Progenitor cell of endocrine pancreas (in vitro differentiated cells): ENCODE results near the gene BLVRB. TPM values are rescaled to one million over a fixed set of nuclear protein-coding genes. Genes with fewer than 3 reads are reported as not detected.
"Not testable (repeated sequence)": the region's sequence is repeated elsewhere in the genome, so short reads cannot be mapped to it uniquely, and the experiment has no call there.

Experiments used
- DNase-seq: peaks from one replicate; pipeline ENCODE4 v3.0.0; 2021; ENCODE audit warnings: low spot score; ENCODE audit not compliant: unreplicated experiment
- H3K27ac Mint-ChIP-seq: 2 replicates; pipeline ENCODE4 v1.8.0; 2021; ENCODE audit warnings: mild to moderate bottlenecking, moderate library complexity, mixed read lengths
- H3K27me3 Mint-ChIP-seq: 2 replicates; pipeline ENCODE4 v1.8.0; 2021; ENCODE audit warnings: mixed read lengths
- H3K36me3 Mint-ChIP-seq: 2 replicates; pipeline ENCODE4 v1.8.0; 2022; ENCODE audit warnings: mixed read lengths; ENCODE audit not compliant: insufficient read depth
- H3K4me1 Mint-ChIP-seq: 2 replicates; pipeline ENCODE4 v1.8.0; 2021; ENCODE audit warnings: low read depth, mixed read lengths
- H3K4me3 Mint-ChIP-seq: 2 replicates; pipeline ENCODE4 v1.8.0; 2021; ENCODE audit warnings: low read depth, mild to moderate bottlenecking, moderate library complexity, mixed read lengths
- H3K9me3 Mint-ChIP-seq: 2 replicates; pipeline ENCODE4 v1.8.0; 2021; ENCODE audit warnings: low read depth, mixed read lengths
- total RNA-seq: library from RNA; stranded (reverse); gene quantifications from 2 replicates; pipeline ENCODE4 v1.2.1, GENCODE V29; 2021
- TF ChIP-seq, protein P1 (sequence below): fragments of 200-600 bp; sonication (generic); IDR thresholded peaks from one replicate; pipeline ENCODE4 v1.5.0; 2021; ENCODE audit warnings: antibody characterized with exemption, mild to moderate bottlenecking; ENCODE audit not compliant: unreplicated experiment

Gene BLVRB
- total RNA-seq, 1 donor from 2014 or later = 14.0 TPM

DNA sequence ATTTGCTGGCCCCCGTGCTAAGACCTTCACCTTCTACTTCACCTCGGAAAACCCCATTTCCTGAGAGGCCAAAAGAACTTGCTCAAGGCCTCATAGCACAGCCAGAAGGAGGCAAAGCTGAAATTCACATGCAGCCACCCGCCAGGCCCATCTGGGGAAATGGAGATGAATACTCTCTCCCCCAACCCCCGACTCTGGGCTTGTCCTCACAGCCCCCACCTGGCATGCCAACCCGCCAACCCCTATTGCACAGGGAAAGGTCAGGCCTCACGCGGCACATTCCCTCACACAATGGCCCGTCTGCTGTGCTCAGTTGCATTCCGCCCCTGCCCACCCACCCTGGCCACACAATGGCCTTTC is 55.5 kb downstream of the BLVRB start:
- no peak for DNase-seq
- H3K27ac Mint-ChIP-seq = no peak overlapping the region
- H3K4me1 Mint-ChIP-seq = peaks cover 2% of the 10 kb centered on the region
- no peaks in the 10 kb centered on the region for H3K36me3 Mint-ChIP-seq
- TF ChIP-seq, protein P1, sequence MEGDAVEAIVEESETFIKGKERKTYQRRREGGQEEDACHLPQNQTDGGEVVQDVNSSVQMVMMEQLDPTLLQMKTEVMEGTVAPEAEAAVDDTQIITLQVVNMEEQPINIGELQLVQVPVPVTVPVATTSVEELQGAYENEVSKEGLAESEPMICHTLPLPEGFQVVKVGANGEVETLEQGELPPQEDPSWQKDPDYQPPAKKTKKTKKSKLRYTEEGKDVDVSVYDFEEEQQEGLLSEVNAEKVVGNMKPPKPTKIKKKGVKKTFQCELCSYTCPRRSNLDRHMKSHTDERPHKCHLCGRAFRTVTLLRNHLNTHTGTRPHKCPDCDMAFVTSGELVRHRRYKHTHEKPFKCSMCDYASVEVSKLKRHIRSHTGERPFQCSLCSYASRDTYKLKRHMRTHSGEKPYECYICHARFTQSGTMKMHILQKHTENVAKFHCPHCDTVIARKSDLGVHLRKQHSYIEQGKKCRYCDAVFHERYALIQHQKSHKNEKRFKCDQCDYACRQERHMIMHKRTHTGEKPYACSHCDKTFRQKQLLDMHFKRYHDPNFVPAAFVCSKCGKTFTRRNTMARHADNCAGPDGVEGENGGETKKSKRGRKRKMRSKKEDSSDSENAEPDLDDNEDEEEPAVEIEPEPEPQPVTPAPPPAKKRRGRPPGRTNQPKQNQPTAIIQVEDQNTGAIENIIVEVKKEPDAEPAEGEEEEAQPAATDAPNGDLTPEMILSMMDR = no peak
- no peaks in the 10 kb centered on the region for H3K9me3 Mint-ChIP-seq
- H3K27me3 Mint-ChIP-seq = peaks cover 5% of the 10 kb centered on the region
- H3K4me3 Mint-ChIP-seq = no peak overlapping the region

- H3K36me3 Mint-ChIP-seq, H3K27me3 Mint-ChIP-seq, DNase-seq, H3K4me3 Mint-ChIP-seq, H3K4me1 Mint-ChIP-seq, H3K27ac Mint-ChIP-seq, H3K9me3 Mint-ChIP-seq: not testable (repeated sequence)
Measured at GRCh38 chr19:40408598-40408925, 57.0 kb downstream of the BLVRB start.

- TF ChIP-seq, protein P1 = no peak
- no peaks in the 10 kb centered on the region for H3K9me3 Mint-ChIP-seq
- no peak overlapping the region for H3K27ac Mint-ChIP-seq
- no peak for DNase-seq
- H3K4me3 Mint-ChIP-seq = no peak overlapping the region
- H3K27me3 Mint-ChIP-seq = peaks cover 5% of the 10 kb centered on the region
- H3K36me3 Mint-ChIP-seq = no peaks in the 10 kb centered on the region
- peaks cover 3% of the 10 kb centered on the region for H3K4me1 Mint-ChIP-seq
Measured at GRCh38 chr19:40407714-40408597, 57.6 kb downstream of the BLVRB start.

- TF ChIP-seq, protein P1 = no peak
- peaks cover 3% of the 10 kb centered on the region for H3K4me1 Mint-ChIP-seq
- peak overlapping the region; percentile 71 for H3K4me3 Mint-ChIP-seq
- H3K36me3 Mint-ChIP-seq = no peaks in the 10 kb centered on the region
- H3K27ac Mint-ChIP-seq = no peak overlapping the region
- H3K27me3 Mint-ChIP-seq = peaks cover 26% of the 10 kb centered on the region
- DNase-seq = peak; percentile 84
- no peaks in the 10 kb centered on the region for H3K9me3 Mint-ChIP-seq
Measured at GRCh38 chr19:40403262-40403984, 62.1 kb downstream of the BLVRB start.

GRCh38 chr19:40400559-40400958 is 65.0 kb downstream of the BLVRB start:
- Mint-ChIP-seq H3K36me3 (no peaks in the 10 kb centered on the region), H3K9me3 (no peaks in the 10 kb centered on the region), H3K4me3 (no peak overlapping the region), H3K27ac (no peak overlapping the region), H3K4me1 (peaks cover 3% of the 10 kb centered on the region), H3K27me3 (peaks cover 43% of the 10 kb centered on the region)
- DNase-seq = no peak
- TF ChIP-seq, protein P1 = no peak
